Ovary (tissue), 9 donors: Measurements from ENCODE around the gene TOGARAM2. TPM values are rescaled to one million over a fixed set of nuclear protein-coding genes. Genes with fewer than 3 reads are reported as not detected.

Experiments
- DNase-seq, 5 donors: peaks; one replicate each; pipeline ENCODE4 v3.0.0-alpha.2; 2019 to 2020
- H3K27ac ChIP-seq, 2 donors: fragments of 200-600 bp; one replicate each; pipeline versions ENCODE4 v1.5.1 to v1.8.0; 2019 to 2022
- H3K27me3 ChIP-seq: fragments of 200-600 bp; one replicate; pipeline ENCODE4 v1.8.0; 2022
- H3K36me3 ChIP-seq: fragments of 200-600 bp; sonication (generic); one replicate; pipeline ENCODE4 v1.5.1; 2019
- H3K4me1 ChIP-seq: one replicate; pipeline ENCODE4 v1.8.1; 2013; ENCODE audit warnings: mild to moderate bottlenecking, moderate library complexity; ENCODE audit not compliant: insufficient read depth
- H3K4me3 ChIP-seq: fragments of 200-600 bp; sonication (generic); one replicate; pipeline ENCODE4 v1.5.1; 2017
- H3K9me3 ChIP-seq, 2 donors: fragments of 200-600 bp in 1 of 2; sonication (generic) in 1 of 2; one replicate each; pipeline versions ENCODE4 v1.5.1 to v1.8.1; 2013 to 2019; ENCODE audit warnings: mild to moderate bottlenecking in 1 of 2, moderate library complexity in 1 of 2
- CTCF ChIP-seq, 3 donors: fragments of 450-650 bp in 2 of 3; fragments of 200-600 bp in 1 of 3; IDR thresholded peaks; one replicate each; pipeline versions ENCODE4 v1.5.1 to v1.8.0; 2016 to 2022; ENCODE audit warnings: antibody characterized with exemption in 3 of 3, mild to moderate bottlenecking in 1 of 3
- EP300 ChIP-seq: sonication (generic); formaldehyde crosslinking; IDR thresholded peaks from one replicate; pipeline ENCODE4 v1.6.1; 2017; ENCODE audit warnings: antibody characterized with exemption
- POLR2A ChIP-seq: fragments of 450-650 bp; IDR thresholded peaks from one replicate; pipeline ENCODE4 v1.6.1; 2017; ENCODE audit warnings: antibody characterized with exemption, mild to moderate bottlenecking, moderate library complexity
- WGBS, 3 donors: extraction: QIAGEN DNeasy Blood & Tissue Kit in 1 of 3; methylation state at CpG; one replicate each; pipeline versions ENCODE4 v1.1.5 to v1.1.7; 2013 to 2017; 5-methylcytosine and 5-hydroxymethylcytosine counted together
- intact Hi-C, 4 donors: fragments of 100-400 bp; cut with DNase I; formaldehyde crosslinking; loops; one replicate each; pipeline versions ENCODE4 v1.11.0 to v1.15.1; 2022 to 2023
- polyA plus RNA-seq, 2 donors: library from polyadenylated mRNA; stranded (reverse); fragments of 200-250 nt in 1 of 2; fragments of 350-450 nt in 1 of 2; fragmentation: Illumina TruSeq in 1 of 2; extraction: RNeasy Lipid Tissue Mini Kit (QIAGEN cat#74804) in 1 of 2; gene quantifications; one replicate each; pipeline ENCODE4 v1.2.3, GENCODE V29; 2013 to 2014
- total RNA-seq, 7 donors: library from RNA; depleted of rRNA in 2 of 7; stranded (reverse); fragments of >200 nt in 2 of 7; fragmentation: NEBNext Ultra II Directional in 3 of 7; extraction: Animal tissue kit (Norgen Biotek cat#: 25700) in 3 of 7; gene quantifications; one replicate each; pipeline versions ENCODE4 v1.1.0 to v1.2.4, GENCODE V29; 2016 to 2023
- donor health status: DM: no; HTN: no; CAD: no; lungs with moderate emphysema.
- donor health status: DM: no; HTN: no; CAD: no.
- donor health status: Bipolar disorder and iron deficiency.
- donor health status: DM: yes; HTN: yes; CAD: no.
- donor health status: DM: no; HTN: no; CAD: no.
- donor health status: DM: yes; HTN: yes; CAD: no.

TOGARAM2 gene
- total and polyA plus RNA-seq, 9 donors = 0.33 to 21.1 (median 1.7) TPM

- intact Hi-C loops = no loop called here
Observed at GRCh38 chr2:28980368-28981015, 606 bp upstream of the TOGARAM2 start.

GRCh38 chr2:28981620-28982376, 700 bp downstream of the TOGARAM2 start:
- intact Hi-C loops = no loop called here
- Histone ChIP-seq H3K9me3 (no peaks in the 10 kb centered on the region), H3K36me3 (no peaks in the 10 kb centered on the region), H3K27me3 (no peaks in the 10 kb centered on the region), H3K4me1 (no peaks in the 10 kb centered on the region), H3K4me3 (no peak overlapping the region), H3K27ac (peak overlapping the region in 1 of 2 donors; percentile 36)
- WGBS, 3 donors = 83 to 92% (median 91%) methylated on average over 11 of the region's 11 CpGs
- DNase-seq = no peak
- TF ChIP-seq CTCF (IDR thresholded peaks at IDR 0.05) (no peak), EP300 (no peak), POLR2A (no peak)

More at GRCh38 chr2:28980368-28981015, 606 bp upstream of the TOGARAM2 start:
- 26 to 90% (median 88%) methylated on average over 3 of the region's 3 CpGs for WGBS, 3 donors
- Histone ChIP-seq H3K9me3 (no peaks in the 10 kb centered on the region), H3K4me1 (no peaks in the 10 kb centered on the region), H3K4me3 (no peak overlapping the region), H3K27ac (peak overlapping the region in 1 of 2 donors; percentile 36), H3K36me3 (no peaks in the 10 kb centered on the region), H3K27me3 (no peaks in the 10 kb centered on the region)
- no peak for TF ChIP-seq POLR2A
- TF ChIP-seq EP300 = no peak
- TF ChIP-seq CTCF (IDR thresholded peaks at IDR 0.05) = no peak
- DNase-seq = no peak

- Histone ChIP-seq H3K4me3 (no peak overlapping the region), H3K9me3 (no peaks in the 10 kb centered on the region), H3K36me3 (no peaks in the 10 kb centered on the region), H3K27ac (no peak overlapping the region), H3K4me1 (no peaks in the 10 kb centered on the region), H3K27me3 (no peaks in the 10 kb centered on the region)
- 50 to 62% (median 51%) methylated on average over 8 of the region's 8 CpGs for WGBS, 3 donors
- intact Hi-C loops = no loop called here
- TF ChIP-seq POLR2A (no peak), CTCF (IDR thresholded peaks at IDR 0.05) (no peak), EP300 (no peak)
- no peak for DNase-seq
Observed at GRCh38 chr2:28982381-28982950, 1.4 kb downstream of the TOGARAM2 start.

- WGBS, 3 donors = 27 to 36% (median 30%) methylated on average over 4 of the region's 4 CpGs
- H3K9me3 ChIP-seq = no peaks in the 10 kb centered on the region
- no peaks in the 10 kb centered on the region for H3K4me1 ChIP-seq
- no peak overlapping the region for H3K27ac ChIP-seq
- no peak for DNase-seq
- H3K36me3 ChIP-seq = no peaks in the 10 kb centered on the region
- H3K4me3 ChIP-seq = no peak overlapping the region
- TF ChIP-seq POLR2A (no peak), EP300 (no peak), CTCF (IDR thresholded peaks at IDR 0.05) (no peak)
- no peaks in the 10 kb centered on the region for H3K27me3 ChIP-seq
- intact Hi-C loops = no loop called here
Observed at GRCh38 chr2:28986429-28986828, 5.3 kb downstream of the TOGARAM2 start.
